HEK293 (cell line): ENCODE measurements around the gene EARS2.

Experiments
- BCL11A ChIP-seq: fragments of 450-650 bp; formaldehyde crosslinking; IDR thresholded peaks from 2 replicates; pipeline ENCODE4 v1.5.1; 2016; ENCODE audit warnings: low read depth, missing biosample characterization, missing genetic modification characterization
- GLI2 ChIP-seq: fragments of 450-650 bp; formaldehyde crosslinking; IDR thresholded peaks from 2 replicates; pipeline ENCODE4; 2017; ENCODE audit warnings: missing biosample characterization, missing genetic modification characterization, low read depth, borderline replicate concordance
- GLIS2 ChIP-seq: fragments of 450-650 bp; formaldehyde crosslinking; IDR thresholded peaks from 2 replicates; pipeline ENCODE4 v1.5.1; 2016; ENCODE audit warnings: missing biosample characterization, missing genetic modification characterization
- HOXD13 ChIP-seq: sonication (generic); formaldehyde crosslinking; IDR thresholded peaks from 2 replicates; pipeline ENCODE4 v1.8.0; 2022; ENCODE audit warnings: missing genetic modification reagents, borderline replicate concordance
- KLF7 ChIP-seq: fragments of 450-650 bp; formaldehyde crosslinking; IDR thresholded peaks from 2 replicates; pipeline ENCODE4 v1.5.1; 2016; ENCODE audit warnings: missing biosample characterization, missing genetic modification characterization, borderline replicate concordance
- MZF1 ChIP-seq: fragments of 450-650 bp; formaldehyde crosslinking; IDR thresholded peaks from 2 replicates; pipeline ENCODE4 v1.5.1; 2017; ENCODE audit warnings: missing biosample characterization, missing genetic modification characterization, borderline replicate concordance
- PRDM1 ChIP-seq: fragments of 450-650 bp; formaldehyde crosslinking; IDR thresholded peaks from 2 replicates; pipeline ENCODE4; 2016; ENCODE audit warnings: missing biosample characterization, missing genetic modification characterization
- SETDB1 ChIP-seq: IDR thresholded peaks from one replicate; pipeline ENCODE4 v1.6.1; 2017; ENCODE audit warnings: mild to moderate bottlenecking, low read length, moderate library complexity, mixed read lengths; ENCODE audit not compliant: insufficient read length
- SP2 ChIP-seq: fragments of 450-650 bp; formaldehyde crosslinking; IDR thresholded peaks from 2 replicates; pipeline ENCODE4 v1.5.1; 2016; ENCODE audit warnings: missing biosample characterization, missing genetic modification characterization
- ZNF140 ChIP-seq: fragments of 450-650 bp; formaldehyde crosslinking; IDR thresholded peaks from 2 replicates; pipeline ENCODE4 v1.5.1; 2016; ENCODE audit warnings: missing biosample characterization, missing genetic modification characterization
- ZNF175 ChIP-seq: fragments of 450-650 bp; formaldehyde crosslinking; IDR thresholded peaks from 2 replicates; pipeline ENCODE4 v1.5.1; 2016; ENCODE audit warnings: missing biosample characterization, missing genetic modification characterization
- ZNF2 ChIP-seq: fragments of 450-650 bp; formaldehyde crosslinking; IDR thresholded peaks from 2 replicates; pipeline ENCODE4 v1.5.1; 2016; ENCODE audit warnings: missing biosample characterization, missing genetic modification characterization
- ZNF221 ChIP-seq: fragments of 450-650 bp; formaldehyde crosslinking; IDR thresholded peaks from 2 replicates; pipeline ENCODE4 v1.5.1; 2017; ENCODE audit warnings: missing biosample characterization, missing genetic modification characterization, borderline replicate concordance
- ZNF223 ChIP-seq: fragments of 450-650 bp; formaldehyde crosslinking; IDR thresholded peaks from 2 replicates; pipeline ENCODE4 v1.5.1; 2016; ENCODE audit warnings: missing biosample characterization, missing genetic modification characterization
- ZNF23 ChIP-seq: fragments of 450-650 bp; formaldehyde crosslinking; IDR thresholded peaks from 2 replicates; pipeline ENCODE4 v1.5.1; 2016; ENCODE audit warnings: missing biosample characterization, missing genetic modification characterization, borderline replicate concordance
- ZNF239 ChIP-seq: fragments of 450-650 bp; formaldehyde crosslinking; IDR thresholded peaks from 2 replicates; pipeline ENCODE4 v1.5.1; 2016; ENCODE audit warnings: missing biosample characterization, missing genetic modification characterization
- ZNF311 ChIP-seq: fragments of 450-650 bp; formaldehyde crosslinking; IDR thresholded peaks from 2 replicates; pipeline ENCODE4 v1.5.1; 2017; ENCODE audit warnings: missing biosample characterization, missing genetic modification characterization, borderline replicate concordance
- ZNF37A ChIP-seq: fragments of 450-650 bp; IDR thresholded peaks from 2 replicates; pipeline ENCODE4 v1.5.1; 2018; ENCODE audit warnings: missing biosample characterization, missing genetic modification characterization
- ZNF404 ChIP-seq: fragments of 450-650 bp; formaldehyde crosslinking; IDR thresholded peaks from 2 replicates; pipeline ENCODE4 v1.5.1; 2017; ENCODE audit warnings: missing biosample characterization, missing genetic modification characterization
- ZNF473 ChIP-seq: fragments of 450-650 bp; formaldehyde crosslinking; IDR thresholded peaks from 2 replicates; pipeline ENCODE4 v1.5.1; 2017; ENCODE audit warnings: missing biosample characterization, missing genetic modification characterization
- ZNF521 ChIP-seq: fragments of 450-650 bp; formaldehyde crosslinking; IDR thresholded peaks from 2 replicates; pipeline ENCODE4 v1.5.1; 2017; ENCODE audit warnings: missing biosample characterization, mild to moderate bottlenecking, missing genetic modification characterization
- ZNF530 ChIP-seq: fragments of 450-650 bp; formaldehyde crosslinking; IDR thresholded peaks from 2 replicates; pipeline ENCODE4 v1.5.1; 2016; ENCODE audit warnings: low read depth, missing biosample characterization, missing genetic modification characterization
- ZNF558 ChIP-seq: fragments of 450-650 bp; formaldehyde crosslinking; IDR thresholded peaks from 2 replicates; pipeline ENCODE4 v1.5.1; 2016; ENCODE audit warnings: missing biosample characterization, missing genetic modification characterization
- ZNF596 ChIP-seq: fragments of 450-650 bp; IDR thresholded peaks from 2 replicates; pipeline ENCODE4 v1.5.0; 2018; ENCODE audit warnings: missing biosample characterization, mild to moderate bottlenecking, missing genetic modification characterization, moderate library complexity
- ZNF626 ChIP-seq: fragments of 450-650 bp; sonication (Bioruptor Pico); formaldehyde crosslinking; IDR thresholded peaks from 2 replicates; pipeline ENCODE4 v1.5.1; 2018; ENCODE audit warnings: missing biosample characterization, missing genetic modification characterization, inconsistent platforms
- ZNF654 ChIP-seq: fragments of 450-650 bp; formaldehyde crosslinking; IDR thresholded peaks from 2 replicates; pipeline ENCODE4 v1.5.1; 2016; ENCODE audit warnings: low read depth, missing biosample characterization, missing genetic modification characterization
- ZNF664 ChIP-seq: fragments of 450-650 bp; formaldehyde crosslinking; IDR thresholded peaks from 2 replicates; pipeline ENCODE4 v1.5.1; 2016; ENCODE audit warnings: missing biosample characterization, missing genetic modification characterization
- ZNF747 ChIP-seq: fragments of 450-650 bp; formaldehyde crosslinking; IDR thresholded peaks from 2 replicates; pipeline ENCODE4 v1.5.1; 2016; ENCODE audit warnings: missing biosample characterization, missing genetic modification characterization
- ZSCAN16 ChIP-seq: fragments of 450-650 bp; formaldehyde crosslinking; IDR thresholded peaks from 2 replicates; pipeline ENCODE4 v1.5.1; 2016; ENCODE audit warnings: missing biosample characterization, missing genetic modification characterization
- ZSCAN30 ChIP-seq: fragments of 450-650 bp; IDR thresholded peaks from 2 replicates; pipeline ENCODE4 v1.5.1; 2018; ENCODE audit warnings: missing biosample characterization, mild to moderate bottlenecking, missing genetic modification characterization, moderate library complexity
- TF ChIP-seq, protein P1 (sequence below): fragments of 450-650 bp; formaldehyde crosslinking; IDR thresholded peaks from 2 replicates; pipeline ENCODE4 v1.5.1; 2016; ENCODE audit warnings: missing biosample characterization, missing genetic modification characterization
- TF ChIP-seq, protein P2 (sequence below): IDR thresholded peaks from 2 replicates; pipeline ENCODE4 v1.6.1; 2011; ENCODE audit warnings: mild to moderate bottlenecking, low read depth, low read length, borderline replicate concordance
- TF ChIP-seq, protein P3 (sequence below): fragments of 450-650 bp; IDR thresholded peaks from 2 replicates; pipeline ENCODE4 v1.5.1; 2018; ENCODE audit warnings: missing biosample characterization, mild to moderate bottlenecking, missing genetic modification characterization
- TF ChIP-seq, protein P4 (sequence below): fragments of 450-650 bp; formaldehyde crosslinking; IDR thresholded peaks from 2 replicates; pipeline ENCODE4; 2016; ENCODE audit warnings: missing biosample characterization, missing genetic modification characterization
- TF ChIP-seq, protein P5 (sequence below): fragments of 450-650 bp; formaldehyde crosslinking; IDR thresholded peaks from 2 replicates; pipeline ENCODE4 v1.5.1; 2016; ENCODE audit warnings: missing biosample characterization, missing genetic modification characterization

EARS2 gene

DNA sequence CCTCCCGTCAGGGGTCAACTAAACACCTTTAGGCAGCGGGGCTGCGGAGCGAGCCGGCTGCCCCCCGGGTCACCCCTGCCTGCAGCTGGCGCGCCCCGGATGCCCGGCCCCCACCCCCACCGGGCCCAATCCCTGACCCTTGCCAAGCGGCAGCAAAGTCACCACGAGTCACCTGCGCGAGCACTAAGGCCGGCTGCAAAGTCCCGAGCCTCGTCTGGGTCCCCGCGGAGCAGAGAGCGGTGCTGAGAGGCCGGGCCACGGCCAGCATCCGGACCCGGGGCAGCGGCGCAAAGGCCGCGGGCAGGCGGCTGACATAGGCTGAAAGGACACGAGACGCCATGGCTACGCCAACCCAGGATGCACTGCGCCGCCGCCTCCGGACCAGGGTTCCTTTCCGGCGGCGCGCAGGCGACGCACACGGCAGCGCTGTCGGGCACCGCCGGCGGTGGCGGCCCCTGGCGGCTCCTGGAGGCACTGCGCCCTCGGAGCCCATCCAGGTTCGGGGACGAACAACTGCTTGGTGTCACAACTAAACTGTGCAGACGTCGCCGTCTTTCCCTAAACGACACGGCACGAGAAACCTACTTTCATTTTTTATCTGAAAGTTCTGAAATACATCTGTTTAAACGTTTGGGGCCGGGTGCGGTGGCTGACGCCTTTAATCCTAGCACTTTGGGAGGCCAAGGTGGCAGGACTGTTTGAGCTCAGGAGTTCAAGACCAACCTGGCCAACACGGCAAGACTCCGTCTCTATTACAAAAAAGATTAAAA lies 39.0 kb upstream of the EARS2 start, which contains the start of gene NDUFAB1 (continued):
- no peak for TF ChIP-seq ZNF747
- no peak for TF ChIP-seq ZNF239
- TF ChIP-seq ZNF175, result no peak
- TF ChIP-seq ZNF140 (tag by site-specific recombination), result no peak
- TF ChIP-seq ZSCAN16 (tag by site-specific recombination), result no peak
- no peak for TF ChIP-seq MZF1
- TF ChIP-seq, protein P1, sequence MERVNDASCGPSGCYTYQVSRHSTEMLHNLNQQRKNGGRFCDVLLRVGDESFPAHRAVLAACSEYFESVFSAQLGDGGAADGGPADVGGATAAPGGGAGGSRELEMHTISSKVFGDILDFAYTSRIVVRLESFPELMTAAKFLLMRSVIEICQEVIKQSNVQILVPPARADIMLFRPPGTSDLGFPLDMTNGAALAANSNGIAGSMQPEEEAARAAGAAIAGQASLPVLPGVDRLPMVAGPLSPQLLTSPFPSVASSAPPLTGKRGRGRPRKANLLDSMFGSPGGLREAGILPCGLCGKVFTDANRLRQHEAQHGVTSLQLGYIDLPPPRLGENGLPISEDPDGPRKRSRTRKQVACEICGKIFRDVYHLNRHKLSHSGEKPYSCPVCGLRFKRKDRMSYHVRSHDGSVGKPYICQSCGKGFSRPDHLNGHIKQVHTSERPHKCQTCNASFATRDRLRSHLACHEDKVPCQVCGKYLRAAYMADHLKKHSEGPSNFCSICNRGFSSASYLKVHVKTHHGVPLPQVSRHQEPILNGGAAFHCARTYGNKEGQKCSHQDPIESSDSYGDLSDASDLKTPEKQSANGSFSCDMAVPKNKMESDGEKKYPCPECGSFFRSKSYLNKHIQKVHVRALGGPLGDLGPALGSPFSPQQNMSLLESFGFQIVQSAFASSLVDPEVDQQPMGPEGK, result 0 out of 2 replicates have a peak, but pooled peaks have one; percentile 28
- no peak for TF ChIP-seq ZNF404 (tag by site-specific recombination)
- peak; percentile 93 for TF ChIP-seq PRDM1 (tag by site-specific recombination)
- no peak for TF ChIP-seq SETDB1
- TF ChIP-seq, protein P2, sequence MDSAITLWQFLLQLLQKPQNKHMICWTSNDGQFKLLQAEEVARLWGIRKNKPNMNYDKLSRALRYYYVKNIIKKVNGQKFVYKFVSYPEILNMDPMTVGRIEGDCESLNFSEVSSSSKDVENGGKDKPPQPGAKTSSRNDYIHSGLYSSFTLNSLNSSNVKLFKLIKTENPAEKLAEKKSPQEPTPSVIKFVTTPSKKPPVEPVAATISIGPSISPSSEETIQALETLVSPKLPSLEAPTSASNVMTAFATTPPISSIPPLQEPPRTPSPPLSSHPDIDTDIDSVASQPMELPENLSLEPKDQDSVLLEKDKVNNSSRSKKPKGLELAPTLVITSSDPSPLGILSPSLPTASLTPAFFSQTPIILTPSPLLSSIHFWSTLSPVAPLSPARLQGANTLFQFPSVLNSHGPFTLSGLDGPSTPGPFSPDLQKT, result no peak
- 0 out of 2 replicates have a peak, but pooled peaks have one; percentile 51 for TF ChIP-seq ZNF2 (tag by site-specific recombination)
- no peak for TF ChIP-seq ZNF221
- no peak for TF ChIP-seq BCL11A
- TF ChIP-seq ZNF626, result no peak
- no peak for TF ChIP-seq ZNF654
- no peak for TF ChIP-seq GLIS2 (tag by site-specific recombination)
- TF ChIP-seq, protein P3, sequence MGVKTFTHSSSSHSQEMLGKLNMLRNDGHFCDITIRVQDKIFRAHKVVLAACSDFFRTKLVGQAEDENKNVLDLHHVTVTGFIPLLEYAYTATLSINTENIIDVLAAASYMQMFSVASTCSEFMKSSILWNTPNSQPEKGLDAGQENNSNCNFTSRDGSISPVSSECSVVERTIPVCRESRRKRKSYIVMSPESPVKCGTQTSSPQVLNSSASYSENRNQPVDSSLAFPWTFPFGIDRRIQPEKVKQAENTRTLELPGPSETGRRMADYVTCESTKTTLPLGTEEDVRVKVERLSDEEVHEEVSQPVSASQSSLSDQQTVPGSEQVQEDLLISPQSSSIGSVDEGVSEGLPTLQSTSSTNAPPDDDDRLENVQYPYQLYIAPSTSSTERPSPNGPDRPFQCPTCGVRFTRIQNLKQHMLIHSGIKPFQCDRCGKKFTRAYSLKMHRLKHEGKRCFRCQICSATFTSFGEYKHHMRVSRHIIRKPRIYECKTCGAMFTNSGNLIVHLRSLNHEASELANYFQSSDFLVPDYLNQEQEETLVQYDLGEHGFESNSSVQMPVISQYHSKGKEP, result peak; percentile 23; the same call in 1 of the 2 replicates
- TF ChIP-seq ZNF23 (tag by site-specific recombination), result no peak
- no peak for TF ChIP-seq HOXD13 (CRISPR knock-in tag)
- no peak for TF ChIP-seq ZNF664 (tag by site-specific recombination)
- peak; percentile 32; the same call in 1 of the 2 replicates for TF ChIP-seq SP2 (tag by site-specific recombination)
- no peak for TF ChIP-seq ZNF223 (tag by site-specific recombination)
- no peak for TF ChIP-seq ZNF473 (tag by site-specific recombination)
- TF ChIP-seq ZNF37A, result no peak
- TF ChIP-seq, protein P4, sequence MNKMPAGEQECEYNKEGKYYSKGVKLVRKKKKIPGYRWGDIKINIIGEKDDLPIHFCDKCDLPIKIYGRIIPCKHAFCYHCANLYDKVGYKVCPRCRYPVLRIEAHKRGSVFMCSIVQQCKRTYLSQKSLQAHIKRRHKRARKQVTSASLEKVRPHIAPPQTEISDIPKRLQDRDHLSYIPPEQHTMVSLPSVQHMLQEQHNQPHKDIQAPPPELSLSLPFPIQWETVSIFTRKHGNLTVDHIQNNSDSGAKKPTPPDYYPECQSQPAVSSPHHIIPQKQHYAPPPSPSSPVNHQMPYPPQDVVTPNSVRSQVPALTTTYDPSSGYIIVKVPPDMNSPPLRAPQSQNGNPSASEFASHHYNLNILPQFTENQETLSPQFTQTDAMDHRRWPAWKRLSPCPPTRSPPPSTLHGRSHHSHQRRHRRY (tag by site-specific recombination), result no peak
- TF ChIP-seq ZNF521 (tag by site-specific recombination), result no peak
- TF ChIP-seq, protein P5, sequence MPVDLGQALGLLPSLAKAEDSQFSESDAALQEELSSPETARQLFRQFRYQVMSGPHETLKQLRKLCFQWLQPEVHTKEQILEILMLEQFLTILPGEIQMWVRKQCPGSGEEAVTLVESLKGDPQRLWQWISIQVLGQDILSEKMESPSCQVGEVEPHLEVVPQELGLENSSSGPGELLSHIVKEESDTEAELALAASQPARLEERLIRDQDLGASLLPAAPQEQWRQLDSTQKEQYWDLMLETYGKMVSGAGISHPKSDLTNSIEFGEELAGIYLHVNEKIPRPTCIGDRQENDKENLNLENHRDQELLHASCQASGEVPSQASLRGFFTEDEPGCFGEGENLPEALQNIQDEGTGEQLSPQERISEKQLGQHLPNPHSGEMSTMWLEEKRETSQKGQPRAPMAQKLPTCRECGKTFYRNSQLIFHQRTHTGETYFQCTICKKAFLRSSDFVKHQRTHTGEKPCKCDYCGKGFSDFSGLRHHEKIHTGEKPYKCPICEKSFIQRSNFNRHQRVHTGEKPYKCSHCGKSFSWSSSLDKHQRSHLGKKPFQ (tag by site-specific recombination), result no peak
- TF ChIP-seq ZNF530 (tag by site-specific recombination), result no peak
- no peak for TF ChIP-seq GLI2 (tag by site-specific recombination)
- TF ChIP-seq ZSCAN30 (tag by site-specific recombination), result peak; percentile 89
- TF ChIP-seq KLF7 (tag by site-specific recombination), result no peak
- no peak for TF ChIP-seq ZNF596
- TF ChIP-seq ZNF558, result no peak
- no peak for TF ChIP-seq ZNF311
